GM12872 (cell line): Measurements from ENCODE around the gene SIN3A.

Source experiments
- CTCF ChIP-seq: IDR thresholded peaks from 3 replicates; pipeline ENCODE4 v1.5.1; 2011; ENCODE audit warnings: low read depth, mild to moderate bottlenecking, low read length, moderate library complexity; ENCODE audit not compliant: insufficient read depth

Gene SIN3A

GRCh38 chr15:75452364-75452864 is 924 bp upstream of the SIN3A start:
- TF ChIP-seq CTCF: no peak

DNA sequence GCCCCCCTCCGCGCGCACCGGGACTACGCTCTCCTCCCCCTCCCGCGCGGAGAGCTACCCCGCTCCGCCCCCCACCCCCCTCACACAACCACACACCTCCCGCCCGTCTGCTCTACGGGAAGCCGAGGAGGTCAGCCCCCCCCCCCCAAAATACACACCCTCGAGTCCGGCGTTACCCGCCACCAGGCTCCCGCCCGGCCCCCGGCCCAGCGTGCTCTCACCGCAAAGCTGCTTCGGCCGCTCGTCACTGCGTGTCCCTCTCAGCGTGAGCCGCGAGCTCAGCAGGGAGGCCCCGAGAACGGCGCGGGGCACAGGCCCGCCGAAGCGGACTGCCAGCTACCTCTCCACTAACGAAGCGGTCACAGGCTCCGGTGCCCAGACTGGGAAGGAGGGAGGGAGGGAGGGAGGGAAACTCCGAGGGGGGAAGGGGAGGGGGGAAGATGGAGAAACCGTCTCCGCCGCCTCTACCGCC is 252 bp downstream of the SIN3A start:
- no peak for TF ChIP-seq CTCF

DNA sequence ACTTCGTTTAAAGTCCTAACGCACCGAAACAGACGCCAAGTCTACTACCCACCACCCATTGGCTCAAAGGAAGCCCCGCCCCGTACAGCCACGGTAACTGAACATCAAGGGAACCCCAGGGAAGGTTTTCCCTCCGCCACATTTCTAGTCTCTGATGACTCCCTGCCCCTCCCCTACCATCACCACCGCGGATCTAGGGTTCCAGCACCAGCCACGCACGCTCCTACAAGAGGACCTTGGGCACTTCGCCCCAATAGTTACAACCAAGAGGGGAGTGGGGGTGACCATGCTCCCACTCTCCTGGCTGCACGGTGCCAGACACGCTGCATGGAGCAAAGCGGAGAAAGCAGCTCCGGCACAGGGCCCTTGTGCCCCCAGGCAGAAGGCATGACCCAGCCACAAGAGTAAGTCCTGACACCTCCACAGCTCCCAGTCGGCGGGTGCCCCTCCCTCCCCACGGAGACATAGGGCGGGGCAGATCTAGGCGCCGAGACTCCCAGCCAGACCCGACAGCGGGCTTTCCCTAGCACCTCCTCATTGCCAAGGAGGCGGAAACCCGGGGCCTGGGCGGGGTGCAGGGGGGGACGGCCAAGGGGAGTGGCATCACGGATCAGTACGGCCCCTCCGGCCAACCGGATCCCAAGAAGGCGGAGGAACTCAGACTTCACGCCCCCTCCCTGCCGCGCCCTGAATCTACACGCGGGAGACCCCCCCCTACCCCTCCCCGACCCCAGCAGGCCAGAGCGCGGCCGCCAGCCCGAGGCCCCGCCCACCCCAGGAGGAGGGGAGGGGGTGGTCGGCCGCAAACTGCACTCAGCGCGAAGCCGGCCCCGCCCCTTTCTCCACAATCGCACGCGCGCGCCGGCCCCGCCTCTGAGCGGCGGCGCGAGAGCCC is 936 bp downstream of the SIN3A start:
- no peak for TF ChIP-seq CTCF

GRCh38 chr15:75449585-75450306 is 1.7 kb downstream of the SIN3A start:
- no peak for TF ChIP-seq CTCF

DNA sequence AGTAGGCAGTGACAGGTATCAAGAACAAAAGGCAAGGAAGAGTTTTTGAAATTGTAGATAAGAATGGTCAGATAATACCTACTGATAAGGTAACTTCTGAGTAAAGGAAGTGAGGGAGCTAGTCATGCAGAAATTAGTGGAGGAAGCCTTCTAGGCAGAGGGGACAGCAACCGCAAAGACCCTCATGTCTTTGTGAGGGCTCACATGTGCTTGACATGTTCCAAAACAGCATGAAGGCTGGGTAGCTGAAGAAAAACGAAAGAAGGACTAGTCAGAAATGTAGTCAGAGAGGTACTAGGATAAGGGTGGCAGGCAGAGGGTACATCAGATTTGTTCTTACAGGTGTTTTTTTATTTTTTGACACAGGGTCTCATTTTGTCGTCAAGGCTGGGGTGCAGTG is 5.3 kb downstream of the SIN3A start:
- no peak for TF ChIP-seq CTCF

DNA sequence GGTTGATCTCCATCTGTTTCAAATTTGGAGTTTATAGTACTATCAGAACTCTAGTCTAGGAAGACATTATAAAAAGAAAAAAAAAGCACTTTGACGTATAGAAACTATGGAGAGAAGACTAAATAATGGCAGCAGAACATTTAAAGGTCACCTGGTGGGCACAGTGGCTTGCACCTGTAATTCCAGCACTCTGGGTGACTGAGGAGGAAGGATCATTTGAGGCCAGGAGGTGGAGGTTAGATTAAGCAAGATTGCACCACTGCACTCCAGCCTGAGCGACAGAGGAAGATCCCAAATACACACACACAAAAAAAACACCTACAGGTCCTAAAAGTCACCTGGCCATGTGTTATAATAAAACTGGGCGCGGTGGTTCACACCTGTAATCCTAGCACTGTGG is 13.8 kb downstream of the SIN3A start:
- no peak for TF ChIP-seq CTCF

GRCh38 chr15:75436881-75437280 is 14.6 kb downstream of the SIN3A start:
- TF ChIP-seq CTCF: no peak
